ENCODE results near the gene COL9A1. TPM values are rescaled to one million over a fixed set of nuclear protein-coding genes. Genes with fewer than 3 reads are reported as not detected.

Gene COL9A1
- total RNA-seq, 1 experiment from 2014 or later: not detected

GRCh38 chr6:70298068-70298467 is 4.8 kb downstream of the COL9A1 start:
- no peaks in the 10 kb centered on the region for H3F3A ChIP-seq (ENCODE audit: insufficient read depth, low read depth)
- H3K27ac ChIP-seq: no peak overlapping the region
- BruUV-seq (replicated peaks): no TSS peak
- H3K9me2 ChIP-seq (ENCODE audit: insufficient read depth): no peaks in the 10 kb centered on the region
- H3K4me2 ChIP-seq: no peak overlapping the region
- ChIA-PET CTCF (no interaction called here), POLR2A (ENCODE audit: unreplicated experiment) (no interaction called here)
- H4K20me1 ChIP-seq (ENCODE audit: insufficient read depth): no peaks in the 10 kb centered on the region
- intact Hi-C loops (cut with micrococcal nuclease; ENCODE audit: unreplicated experiment): no loop called here
- H3K27me3 ChIP-seq (ENCODE audit: insufficient read depth, low read depth): peaks cover 23% of the 10 kb centered on the region
- no peak for DNase-seq
- H3K36me3 ChIP-seq (ENCODE audit: low read depth): no peaks in the 10 kb centered on the region
- H3K79me2 ChIP-seq (ENCODE audit: low read depth): no peaks in the 10 kb centered on the region
- no peaks in the 10 kb centered on the region for H3K4me1 ChIP-seq (replicated peaks; ENCODE audit: insufficient read depth)
- TF ChIP-seq CTCF (conservative IDR thresholded peaks at IDR 0.05) (no peak), EZH2 (IDR thresholded peaks at IDR 0.05; ENCODE audit: low read depth) (no peak)
- H2AFZ ChIP-seq: no peak overlapping the region
- H3K9me3 ChIP-seq (ENCODE audit: insufficient read depth, low read depth): no peaks in the 10 kb centered on the region
- H3K4me3 ChIP-seq: no peak overlapping the region

GRCh38 chr6:70292193-70292592 is 10.7 kb downstream of the COL9A1 start:
- no peaks in the 10 kb centered on the region for H3K9me3 ChIP-seq (ENCODE audit: insufficient read depth, low read depth)
- H3K4me2 ChIP-seq: no peak overlapping the region
- no peaks in the 10 kb centered on the region for H3K79me2 ChIP-seq (ENCODE audit: low read depth)
- H3K27me3 ChIP-seq (ENCODE audit: insufficient read depth, low read depth): peaks cover 7% of the 10 kb centered on the region; the same call in 1 of the 2 replicates
- DNase-seq: no peak
- H3F3A ChIP-seq (ENCODE audit: insufficient read depth, low read depth): no peaks in the 10 kb centered on the region
- 0 out of 2 replicates have a peak, but pooled peaks cover 3% of the 10 kb centered on the region for H3K9me2 ChIP-seq (ENCODE audit: insufficient read depth)
- ChIA-PET CTCF (no interaction called here), POLR2A (ENCODE audit: unreplicated experiment) (no interaction called here)
- no TSS peak for BruUV-seq (replicated peaks)
- no peaks in the 10 kb centered on the region for H3K4me1 ChIP-seq (replicated peaks; ENCODE audit: insufficient read depth)
- no peaks in the 10 kb centered on the region for H3K36me3 ChIP-seq (ENCODE audit: low read depth)
- no peaks in the 10 kb centered on the region for H4K20me1 ChIP-seq (ENCODE audit: insufficient read depth)
- no peak for TF ChIP-seq CTCF (conservative IDR thresholded peaks at IDR 0.05)
- TF ChIP-seq EZH2 (IDR thresholded peaks at IDR 0.05; ENCODE audit: low read depth): no peak
- no peak overlapping the region for H3K27ac ChIP-seq
- intact Hi-C loops (cut with micrococcal nuclease; ENCODE audit: unreplicated experiment): no loop called here
- no peak overlapping the region for H3K4me3 ChIP-seq
- H2AFZ ChIP-seq: no peak overlapping the region

- H3K9me3 ChIP-seq (ENCODE audit: insufficient read depth, low read depth): no peaks in the 10 kb centered on the region
- peaks cover 25% of the 10 kb centered on the region for H3K27me3 ChIP-seq (ENCODE audit: insufficient read depth, low read depth)
- H2AFZ ChIP-seq: no peak overlapping the region
- CTCF ChIA-PET: no interaction called here
- no peak overlapping the region for H3K4me3 ChIP-seq
- no peaks in the 10 kb centered on the region for H3F3A ChIP-seq (ENCODE audit: insufficient read depth, low read depth)
- no peaks in the 10 kb centered on the region for H4K20me1 ChIP-seq (ENCODE audit: insufficient read depth)
- no TSS peak for BruUV-seq (replicated peaks)
- H3K9me2 ChIP-seq (ENCODE audit: insufficient read depth): 0 out of 2 replicates have a peak, but pooled peaks cover 3% of the 10 kb centered on the region
- no peaks in the 10 kb centered on the region for H3K4me1 ChIP-seq (replicated peaks; ENCODE audit: insufficient read depth)
- no peaks in the 10 kb centered on the region for H3K36me3 ChIP-seq (ENCODE audit: low read depth)
- DNase-seq: no peak
- H3K79me2 ChIP-seq (ENCODE audit: low read depth): no peaks in the 10 kb centered on the region
- H3K27ac ChIP-seq: no peak overlapping the region
- intact Hi-C loops (cut with micrococcal nuclease; ENCODE audit: unreplicated experiment): no loop called here
- TF ChIP-seq CTCF (conservative IDR thresholded peaks at IDR 0.05) (0 out of 2 replicates have a peak, but pooled peaks have one; percentile 16), EZH2 (IDR thresholded peaks at IDR 0.05; ENCODE audit: low read depth) (no peak)
- no peak overlapping the region for H3K4me2 ChIP-seq
- POLR2A ChIA-PET (ENCODE audit: unreplicated experiment): no interaction called here
Observed at GRCh38 chr6:70289299-70289698, 13.6 kb downstream of the COL9A1 start.
